RWPE2 (cell line): ENCODE results near the gene SMIM41.

Source experiments
- ATAC-seq: fragments of 200-7000 bp; cut with Tn5 transposase; 3 replicates; pipeline ENCODE4 v1.9.1; 2021; ENCODE audit warnings: low read depth
- DNase-seq: peaks from one replicate; pipeline ENCODE4 v3.0.0-alpha.2; 2020; ENCODE audit warnings: low spot score
- H3K27ac ChIP-seq: fragments of 450-650 bp; 2 replicates; pipeline ENCODE4 v1.5.1; 2017; ENCODE audit warnings: mild to moderate bottlenecking; ENCODE audit not compliant: poor library complexity, severe bottlenecking
- H3K27me3 ChIP-seq: fragments of 250-450 bp; sonication (Bioruptor Pico); 2 replicates; pipeline ENCODE4 v1.5.1; 2021; ENCODE audit warnings: mild to moderate bottlenecking, moderate library complexity; ENCODE audit not compliant: insufficient read depth, poor library complexity, severe bottlenecking
- H3K36me3 ChIP-seq: fragments of 250-450 bp; sonication (Bioruptor Pico); 2 replicates; pipeline ENCODE4 v1.5.1; 2020; ENCODE audit warnings: low read depth, mild to moderate bottlenecking, moderate library complexity
- H3K4me1 ChIP-seq: fragments of 250-450 bp; sonication (Bioruptor Pico); 2 replicates; pipeline ENCODE4 v1.5.1; 2021; ENCODE audit warnings: mild to moderate bottlenecking, moderate library complexity; ENCODE audit not compliant: insufficient read depth, poor library complexity, severe bottlenecking
- H3K4me3 ChIP-seq: fragments of 250-450 bp; sonication (Bioruptor Pico); 2 replicates; pipeline ENCODE4 v1.5.1; 2021; ENCODE audit warnings: mild to moderate bottlenecking, moderate library complexity; ENCODE audit not compliant: severe bottlenecking
- H3K9me3 ChIP-seq: fragments of 250-450 bp; sonication (Bioruptor Pico); 2 replicates; pipeline ENCODE4 v1.5.1; 2021; ENCODE audit warnings: mild to moderate bottlenecking, moderate library complexity; ENCODE audit not compliant: severe bottlenecking
- CTCF ChIP-seq: fragments of 450-650 bp; IDR thresholded peaks from one replicate; pipeline ENCODE4 v1.5.1; 2017; ENCODE audit warnings: mild to moderate bottlenecking, moderate library complexity; ENCODE audit not compliant: poor library complexity, severe bottlenecking

SMIM41 gene

GRCh38 chr12:52079576-52080402, at the start of gene SMIM41:
Gene SMIM41, plus strand, starts transcription at chr12:52079704. Its CDS starts 76 bp downstream, at chr12:52079780.
- H3K4me1 ChIP-seq, result no peaks in the 10 kb centered on the region
- peaks cover 23% of the 10 kb centered on the region for H3K36me3 ChIP-seq
- no peak within 1 kb of the TSS for H3K4me3 ChIP-seq
- ATAC-seq, result no peak
- no peak within 1 kb of the TSS for H3K27ac ChIP-seq
- no peak for DNase-seq
- no peaks in the 10 kb centered on the region for H3K27me3 ChIP-seq
- no peak for TF ChIP-seq CTCF
- H3K9me3 ChIP-seq, result no peaks in the 10 kb centered on the region

- TF ChIP-seq CTCF, result no peak
- H3K36me3 ChIP-seq, result no peaks in the 10 kb centered on the region
- H3K4me1 ChIP-seq, result peaks cover 6% of the 10 kb centered on the region
- ATAC-seq, result no peak; the same call in 2 of the 3 replicates
- peak overlapping the region; percentile 28 for H3K4me3 ChIP-seq
- H3K27me3 ChIP-seq, result no peaks in the 10 kb centered on the region
- no peaks in the 10 kb centered on the region for H3K9me3 ChIP-seq
- H3K27ac ChIP-seq, result no peak overlapping the region
- no peak for DNase-seq
Measured at GRCh38 chr12:52032446-52032803, 47.1 kb upstream of the SMIM41 start.

GRCh38 chr12:52032804-52033445, 46.6 kb upstream of the SMIM41 start:
- peak; percentile 98 for ATAC-seq
- Histone ChIP-seq H3K27ac (no peak overlapping the region), H3K27me3 (no peaks in the 10 kb centered on the region), H3K4me3 (peak overlapping the region; percentile 28), H3K9me3 (no peaks in the 10 kb centered on the region), H3K36me3 (no peaks in the 10 kb centered on the region), H3K4me1 (peaks cover 6% of the 10 kb centered on the region)
- peak; percentile 97 for DNase-seq
- TF ChIP-seq CTCF, result no peak

DNA sequence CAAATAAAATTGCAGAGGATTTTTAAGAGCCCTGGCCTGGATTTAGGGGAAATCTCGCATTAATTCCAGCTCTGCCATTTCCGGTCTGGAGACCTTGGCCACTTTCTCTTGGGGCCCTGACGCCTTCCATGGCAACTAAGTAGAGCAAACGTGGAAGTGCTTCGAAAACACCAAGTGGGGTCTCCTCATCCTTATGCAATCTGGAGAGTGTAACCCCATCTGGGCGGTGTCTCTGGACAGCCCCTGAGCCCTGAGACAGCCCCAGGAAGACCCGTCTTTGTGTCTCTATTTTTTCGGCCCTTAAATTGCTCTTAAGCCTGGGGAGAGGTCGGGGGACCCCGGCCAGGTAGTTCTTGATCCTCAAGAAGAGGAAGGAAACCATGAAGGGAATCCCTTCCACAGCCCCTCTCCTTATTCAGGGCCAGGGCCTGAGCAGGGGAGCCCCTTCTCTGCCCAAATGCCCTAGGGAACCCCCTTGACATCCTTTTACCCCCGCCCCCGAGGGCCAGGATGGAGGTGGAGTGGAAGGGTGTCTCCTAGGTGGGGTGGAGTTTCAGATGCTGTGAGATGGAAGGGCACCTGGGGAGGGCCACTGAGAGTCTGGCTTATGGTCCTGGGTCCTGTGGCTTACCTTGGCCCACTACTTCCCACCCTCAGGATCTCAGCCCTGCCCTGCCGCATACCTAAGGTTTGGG, 45.9 kb upstream of the SMIM41 start:
- TF ChIP-seq CTCF, result no peak
- Histone ChIP-seq H3K27me3 (no peaks in the 10 kb centered on the region), H3K36me3 (no peaks in the 10 kb centered on the region), H3K27ac (no peak overlapping the region), H3K4me3 (peak overlapping the region; percentile 28), H3K4me1 (peaks cover 6% of the 10 kb centered on the region), H3K9me3 (no peaks in the 10 kb centered on the region)
- DNase-seq, result no peak
- no peak for ATAC-seq
